HEK293 (cell line): ENCODE measurements around the gene IMMP2L.

Experiments used
- CTCF ChIA-PET: fragments of 350-600 bp; formaldehyde crosslinking; extraction: SDS; loops from one replicate; lab custom pipeline; 2021; ENCODE audit warnings: antibody characterized with exemption; lab: Yijun Ruan, JAX
- POLR2A ChIA-PET: fragments of 300-600 bp; formaldehyde crosslinking; extraction: SDS; loops from one replicate; lab custom pipeline; 2020; ENCODE audit warnings: antibody characterized with exemption, inconsistent platforms; lab: Yijun Ruan, JAX
- H3K27ac ChIP-seq: fragments of 200-500 bp; sonication (Bioruptor generic); 2 replicates; pipeline ENCODE4 v1.5.1; 2014; ENCODE audit warnings: low read depth, low read length, control low read depth, inconsistent platforms; ENCODE audit errors: extremely low read depth
- H3K36me3 ChIP-seq, 2 experiments: fragments of 200-500 bp in 1 of 2; sonication (Bioruptor generic) in 1 of 2; 1 replicate in 1 of 2; 2 replicates in 1 of 2; pipeline ENCODE4 v1.5.1; 2014 to 2017; ENCODE audit warnings: inconsistent platforms in 2 of 2, low read length in 2 of 2; ENCODE audit not compliant: control insufficient read depth in 2 of 2, insufficient read depth in 1 of 2
- H3K4me1 ChIP-seq: fragments of 200-500 bp; sonication (Bioruptor generic); 2 replicates; pipeline ENCODE4 v1.5.1; 2014; ENCODE audit warnings: mild to moderate bottlenecking, low read length, inconsistent platforms; ENCODE audit not compliant: control insufficient read depth, insufficient read depth
- H3K4me3 ChIP-seq: 2 replicates; pipeline ENCODE4 v1.5.1; 2011; ENCODE audit warnings: low read depth, mild to moderate bottlenecking, control low read depth, low read length, moderate library complexity
- H3K9me3 ChIP-seq: fragments of 200-500 bp; sonication (Bioruptor generic); 2 replicates; pipeline ENCODE4 v1.5.1; 2014; ENCODE audit warnings: low read depth, low read length, inconsistent platforms; ENCODE audit not compliant: control insufficient read depth, insufficient read depth
- BCL11A ChIP-seq: fragments of 450-650 bp; formaldehyde crosslinking; IDR thresholded peaks from 2 replicates; pipeline ENCODE4 v1.5.1; 2016; ENCODE audit warnings: low read depth, missing biosample characterization, missing genetic modification characterization
- BCL6B ChIP-seq: fragments of 450-650 bp; formaldehyde crosslinking; IDR thresholded peaks from 2 replicates; pipeline ENCODE4 v1.5.1; 2017; ENCODE audit warnings: missing biosample characterization, missing genetic modification characterization
- IKZF3 ChIP-seq: fragments of 450-650 bp; IDR thresholded peaks from 2 replicates; pipeline ENCODE4 v1.5.0; 2018; ENCODE audit warnings: missing biosample characterization, mild to moderate bottlenecking, missing genetic modification characterization, moderate library complexity
- KLF10 ChIP-seq: fragments of 450-650 bp; IDR thresholded peaks from 2 replicates; pipeline ENCODE4 v1.5.1; 2018; ENCODE audit warnings: missing biosample characterization, mild to moderate bottlenecking, missing genetic modification characterization
- OSR2 ChIP-seq: fragments of 450-650 bp; formaldehyde crosslinking; IDR thresholded peaks from 2 replicates; pipeline ENCODE4 v1.5.1; 2016; ENCODE audit warnings: missing biosample characterization, missing genetic modification characterization
- OVOL3 ChIP-seq: fragments of 450-650 bp; formaldehyde crosslinking; IDR thresholded peaks from 2 replicates; pipeline ENCODE4 v1.5.1; 2016; ENCODE audit warnings: missing biosample characterization, missing genetic modification characterization
- SCRT1 ChIP-seq: fragments of 450-650 bp; formaldehyde crosslinking; IDR thresholded peaks from 2 replicates; pipeline ENCODE4 v1.5.1; 2016; ENCODE audit warnings: missing biosample characterization, missing genetic modification characterization, borderline replicate concordance
- ZBTB10 ChIP-seq: fragments of 450-650 bp; formaldehyde crosslinking; IDR thresholded peaks from 2 replicates; pipeline ENCODE4 v1.5.1; 2016; ENCODE audit warnings: missing biosample characterization, missing genetic modification characterization
- ZBTB44 ChIP-seq: fragments of 450-650 bp; IDR thresholded peaks from 2 replicates; pipeline ENCODE4 v1.5.1; 2018; ENCODE audit warnings: missing biosample characterization, mild to moderate bottlenecking, missing genetic modification characterization
- ZBTB6 ChIP-seq: fragments of 450-650 bp; formaldehyde crosslinking; IDR thresholded peaks from 2 replicates; pipeline ENCODE4 v1.5.1; 2017; ENCODE audit warnings: missing biosample characterization, missing genetic modification characterization
- ZIC2 ChIP-seq: fragments of 450-650 bp; formaldehyde crosslinking; IDR thresholded peaks from 2 replicates; pipeline ENCODE4 v1.5.1; 2016; ENCODE audit warnings: missing biosample characterization, missing genetic modification characterization
- ZNF202 ChIP-seq: fragments of 450-650 bp; formaldehyde crosslinking; IDR thresholded peaks from 2 replicates; pipeline ENCODE4 v1.5.1; 2016; ENCODE audit warnings: missing biosample characterization, missing genetic modification characterization, borderline replicate concordance
- ZNF211 ChIP-seq: fragments of 450-650 bp; formaldehyde crosslinking; IDR thresholded peaks from 2 replicates; pipeline ENCODE4 v1.5.1; 2016; ENCODE audit warnings: low read depth, missing biosample characterization, missing genetic modification characterization
- ZNF221 ChIP-seq: fragments of 450-650 bp; formaldehyde crosslinking; IDR thresholded peaks from 2 replicates; pipeline ENCODE4 v1.5.1; 2017; ENCODE audit warnings: missing biosample characterization, missing genetic modification characterization, borderline replicate concordance
- ZNF362 ChIP-seq: fragments of 450-650 bp; formaldehyde crosslinking; IDR thresholded peaks from 2 replicates; pipeline ENCODE4 v1.5.1; 2016; ENCODE audit warnings: missing biosample characterization, missing genetic modification characterization
- ZNF433 ChIP-seq: fragments of 450-650 bp; formaldehyde crosslinking; IDR thresholded peaks from 2 replicates; pipeline ENCODE4 v1.5.1; 2016; ENCODE audit warnings: missing biosample characterization, missing genetic modification characterization, low read depth
- ZNF530 ChIP-seq: fragments of 450-650 bp; formaldehyde crosslinking; IDR thresholded peaks from 2 replicates; pipeline ENCODE4 v1.5.1; 2016; ENCODE audit warnings: low read depth, missing biosample characterization, missing genetic modification characterization
- ZNF654 ChIP-seq: fragments of 450-650 bp; formaldehyde crosslinking; IDR thresholded peaks from 2 replicates; pipeline ENCODE4 v1.5.1; 2016; ENCODE audit warnings: low read depth, missing biosample characterization, missing genetic modification characterization
- ZNF701 ChIP-seq: fragments of 450-650 bp; formaldehyde crosslinking; IDR thresholded peaks from 2 replicates; pipeline ENCODE4 v1.5.1; 2016; ENCODE audit warnings: missing biosample characterization, missing genetic modification characterization
- ZNF704 ChIP-seq: fragments of 450-650 bp; formaldehyde crosslinking; IDR thresholded peaks from 2 replicates; pipeline ENCODE4 v1.5.1; 2016; ENCODE audit warnings: missing biosample characterization, missing genetic modification characterization
- ZNF776 ChIP-seq: fragments of 450-650 bp; formaldehyde crosslinking; IDR thresholded peaks from 2 replicates; pipeline ENCODE4 v1.5.0; 2017; ENCODE audit warnings: missing biosample characterization, missing genetic modification characterization, borderline replicate concordance
- ZNF837 ChIP-seq: fragments of 450-650 bp; formaldehyde crosslinking; IDR thresholded peaks from 2 replicates; pipeline ENCODE4 v1.5.1; 2016; ENCODE audit warnings: missing biosample characterization, missing genetic modification characterization

Gene IMMP2L

GRCh38 chr7:111259991-111260390 is 302.3 kb downstream of the IMMP2L start (continued):
- TF ChIP-seq BCL6B (tag by site-specific recombination) (no peak), ZBTB44 (tag by site-specific recombination) (no peak)

GRCh38 chr7:111256391-111256790 is 305.9 kb downstream of the IMMP2L start:
- Histone ChIP-seq H3K27ac (no peak overlapping the region), H3K36me3 (no peaks in the 10 kb centered on the region), H3K4me3 (no peak overlapping the region)
- CTCF ChIA-PET, result no interaction called here
- TF ChIP-seq ZNF530 (tag by site-specific recombination) (no peak), ZNF433 (tag by site-specific recombination) (no peak), KLF10 (no peak), ZNF701 (no peak), ZNF837 (no peak), ZIC2 (tag by site-specific recombination) (no peak), ZBTB6 (tag by site-specific recombination) (no peak), ZNF221 (no peak), ZNF362 (tag by site-specific recombination) (no peak), ZBTB10 (no peak), ZNF202 (tag by site-specific recombination) (no peak), OSR2 (no peak), IKZF3 (tag by site-specific recombination) (no peak), ZNF654 (tag by site-specific recombination) (no peak), SCRT1 (tag by site-specific recombination) (no peak), ZNF776 (tag by site-specific recombination) (no peak), BCL11A (tag by site-specific recombination) (no peak), ZNF704 (tag by site-specific recombination) (no peak), ZNF211 (tag by site-specific recombination) (no peak), OVOL3 (tag by site-specific recombination) (no peak)
- TF ChIP-seq, all 188 proteins: peak for 0
- POLR2A ChIA-PET, result no interaction called here
- no peaks in the 10 kb centered on the region for H3K4me1 ChIP-seq
- no peaks in the 10 kb centered on the region for H3K9me3 ChIP-seq
